ENCODE data around the gene REXO1.

Gene REXO1

DNA sequence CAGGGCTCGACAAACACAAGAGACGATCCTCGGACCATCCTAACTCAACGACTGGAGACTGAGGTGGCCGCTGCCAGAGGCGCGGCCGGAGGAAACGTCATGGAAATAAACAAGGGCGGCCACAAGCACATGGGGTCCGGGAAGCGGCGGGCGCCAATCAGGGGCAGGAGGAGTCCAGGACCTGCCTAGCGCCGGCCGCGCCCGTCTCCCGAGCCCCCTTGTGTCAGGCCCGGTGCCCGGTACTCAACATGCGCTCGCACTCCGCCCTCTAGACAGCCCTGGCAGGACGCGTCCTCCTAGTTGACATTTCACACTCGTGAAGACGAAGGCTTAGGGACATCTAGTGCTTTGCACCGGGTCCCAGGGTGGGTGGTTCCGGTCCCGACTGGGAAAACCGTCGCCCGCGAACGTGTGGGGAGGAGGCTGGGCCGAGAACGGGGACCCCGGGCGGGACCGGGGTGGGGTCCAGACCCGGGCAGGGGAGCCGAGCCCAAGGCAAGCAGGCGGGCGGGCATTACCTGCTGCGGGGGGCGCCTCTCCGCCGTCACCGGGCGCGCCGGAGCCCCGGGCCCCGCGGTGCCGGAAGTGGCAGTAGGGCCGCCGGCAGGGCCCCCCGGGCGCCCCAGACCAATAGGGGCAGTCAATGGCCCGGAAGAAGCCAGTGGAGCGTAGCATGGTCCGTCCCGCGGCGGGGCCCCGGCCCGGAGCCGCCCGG is 442 bp downstream of the REXO1 start:
- no peak for DNase-seq

DNA sequence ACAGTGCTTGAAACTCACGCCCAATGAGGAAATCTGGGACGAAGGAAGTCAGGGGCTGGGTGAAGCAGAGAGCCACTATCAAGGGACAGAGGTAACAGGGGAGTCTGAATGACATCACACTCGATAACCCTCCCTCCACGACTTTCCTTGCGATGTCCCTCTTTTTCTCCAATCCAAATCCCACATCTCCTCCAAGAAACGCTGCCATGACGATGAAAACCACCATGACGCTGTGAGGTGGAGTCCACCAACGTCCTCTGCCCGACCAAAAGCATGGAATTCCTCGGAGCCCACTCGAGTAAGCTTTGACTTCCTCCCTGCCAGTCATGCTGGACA is 967 bp downstream of the REXO1 start:
- DNase-seq = no peak

DNA sequence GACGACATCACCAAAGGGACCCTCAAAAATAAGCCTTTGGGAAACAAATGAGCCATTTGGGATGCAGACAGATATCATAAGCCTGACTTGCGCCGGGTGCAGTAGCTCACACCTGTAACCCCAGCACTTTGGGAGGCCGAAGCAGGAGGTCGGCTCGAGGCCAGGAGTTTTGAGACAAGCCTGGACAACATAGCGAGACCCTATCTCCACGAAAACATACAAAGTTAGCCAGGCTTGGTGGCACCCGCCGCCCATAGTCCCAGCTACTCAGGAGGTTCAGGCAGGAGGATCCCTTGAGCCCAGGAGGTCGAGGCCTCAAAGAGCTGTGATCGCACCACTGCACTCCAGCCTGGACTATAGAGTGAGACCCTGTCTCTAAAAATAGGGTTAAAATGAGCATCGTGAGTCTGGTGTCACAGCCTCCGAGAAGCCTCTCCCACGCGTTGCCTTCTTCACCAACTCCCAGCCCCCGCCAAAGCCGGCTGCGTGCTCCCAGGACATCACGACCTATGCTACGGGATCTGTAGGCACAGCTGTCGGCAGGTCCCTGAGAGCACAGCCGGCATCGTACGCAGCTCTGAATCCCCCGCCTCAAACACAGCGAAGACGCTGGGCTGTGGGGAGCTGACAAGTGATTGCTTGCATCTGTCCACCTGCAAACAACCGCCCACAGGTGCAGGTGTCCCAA is 1.6 kb downstream of the REXO1 start:
- DNase-seq = no peak

DNA sequence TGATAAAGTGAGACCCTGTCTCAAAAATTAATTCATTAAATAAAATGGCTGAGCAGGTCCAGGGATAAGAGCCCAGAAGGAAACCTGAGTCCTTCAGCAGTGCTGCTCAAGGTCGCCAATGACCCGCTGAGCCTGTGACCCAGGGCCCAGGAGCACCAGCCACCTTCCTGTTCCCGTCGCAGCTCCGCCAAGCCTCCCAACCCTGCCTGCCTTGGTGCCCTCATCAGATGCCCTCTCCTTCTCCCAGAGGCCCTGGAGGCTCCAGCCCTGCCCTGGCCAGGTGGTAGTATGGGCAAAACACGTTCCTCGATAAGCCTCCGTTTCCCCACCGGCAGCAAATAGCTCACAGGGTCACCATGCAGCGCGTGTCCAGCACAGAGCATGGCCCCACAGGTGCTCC is 2.6 kb downstream of the REXO1 start:
- no peak for DNase-seq

DNA sequence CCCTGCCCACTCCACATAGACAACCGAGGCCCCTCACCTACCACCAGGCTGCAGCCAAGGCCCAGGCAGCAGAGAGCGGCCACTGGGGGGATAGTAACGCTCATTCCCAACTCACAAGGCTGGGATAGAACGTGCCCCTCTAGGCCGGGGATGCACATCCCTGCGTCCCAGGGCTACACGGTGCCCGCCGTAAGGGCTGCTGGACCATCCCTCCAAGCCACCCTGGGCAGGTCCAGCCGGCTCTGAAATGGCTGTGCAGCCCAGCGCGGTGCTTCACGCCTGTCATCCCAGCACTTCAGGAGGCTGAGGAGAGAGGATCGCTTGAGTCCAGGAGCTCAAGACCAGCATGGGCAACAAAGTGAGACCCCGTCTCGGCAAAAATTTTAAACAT is 3.2 kb downstream of the REXO1 start:
- no peak for DNase-seq

DNA sequence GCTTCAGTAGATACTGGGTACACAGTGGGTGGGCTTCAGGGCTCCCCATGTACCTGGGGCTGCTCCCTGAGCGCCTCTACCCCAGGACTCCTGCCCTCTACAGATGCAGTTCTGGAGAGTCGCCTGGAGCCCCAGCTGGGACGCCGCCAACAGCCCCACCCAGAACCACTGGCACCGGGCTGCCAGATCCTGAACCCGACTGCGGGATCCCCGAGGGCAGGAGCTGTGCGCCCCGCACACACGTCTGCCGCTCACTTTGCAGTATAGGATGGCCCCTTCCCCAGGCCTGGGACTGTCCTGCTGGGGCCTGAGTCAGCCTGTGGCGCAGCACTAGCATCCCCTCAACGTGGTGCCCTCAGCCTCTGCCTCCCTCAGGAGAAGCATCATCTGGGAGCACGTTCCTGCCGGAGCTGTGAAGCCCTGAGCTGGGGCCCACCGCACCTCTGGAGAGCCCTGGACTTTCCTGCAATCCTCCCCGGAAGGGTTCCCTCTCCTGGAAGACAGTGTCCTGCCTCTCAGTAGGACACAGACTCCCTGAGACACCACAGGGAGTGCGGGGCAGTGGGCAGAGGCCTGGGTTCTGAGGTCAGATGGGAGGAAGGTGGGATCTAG is 3.7 kb downstream of the REXO1 start:
- DNase-seq = no peak

DNA sequence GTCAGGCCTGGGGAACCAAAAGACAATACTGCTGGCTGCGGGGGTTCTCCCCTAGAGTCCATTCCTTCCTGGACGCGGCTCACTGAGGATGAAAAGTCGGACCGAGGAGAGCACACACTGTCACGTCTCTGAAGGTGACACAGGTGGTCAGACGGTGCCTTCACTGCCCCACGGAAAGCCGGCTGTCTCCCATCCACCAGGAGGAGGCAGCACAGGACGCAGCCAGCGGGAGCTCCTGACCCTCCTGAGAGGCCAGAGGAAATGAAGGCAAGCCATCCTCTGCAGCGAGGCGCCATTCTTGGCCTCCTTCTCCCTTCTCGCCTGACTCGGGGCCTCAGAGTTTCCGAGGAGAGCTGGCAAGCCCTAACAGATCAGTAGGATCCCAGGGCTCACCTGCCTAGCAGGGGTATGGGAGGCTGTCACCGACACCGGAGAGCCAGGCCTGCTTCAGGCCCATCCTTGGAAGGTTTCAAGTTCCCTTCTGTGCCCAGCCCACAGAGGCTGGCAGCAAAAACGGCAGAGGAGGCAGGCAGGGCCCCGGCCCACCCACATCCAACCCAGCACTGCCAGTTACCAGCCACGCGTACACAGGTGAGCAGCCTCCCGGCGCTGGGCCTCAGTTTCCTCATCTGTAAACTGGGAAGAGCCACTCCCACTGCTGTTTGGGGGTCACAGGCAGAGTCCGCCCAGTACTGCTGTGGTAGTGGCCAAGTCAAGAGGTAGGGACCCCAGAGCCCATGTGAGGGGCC is 4.5 kb downstream of the REXO1 start:
- no peak for DNase-seq

DNA sequence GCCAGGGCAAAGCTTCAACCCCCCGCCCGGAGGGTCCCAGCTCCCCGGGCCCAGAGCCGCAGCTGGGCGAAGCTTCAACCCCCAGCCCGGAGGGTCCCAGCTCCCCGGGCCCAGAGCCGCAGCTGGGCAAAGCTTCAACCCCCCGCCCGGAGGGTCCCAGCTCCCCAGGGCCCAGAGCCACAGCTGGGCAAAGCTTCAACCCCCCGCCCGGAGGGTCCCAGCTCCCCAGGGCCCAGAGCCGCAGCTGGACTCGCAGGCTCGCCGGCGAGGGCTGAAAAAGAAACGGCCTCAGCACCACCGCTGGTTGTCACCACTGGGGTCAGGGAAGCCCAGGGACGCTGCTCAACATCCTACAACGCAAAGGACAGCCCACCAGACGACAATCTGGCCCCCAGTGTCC is 5.2 kb downstream of the REXO1 start:
- no peak for DNase-seq

DNA sequence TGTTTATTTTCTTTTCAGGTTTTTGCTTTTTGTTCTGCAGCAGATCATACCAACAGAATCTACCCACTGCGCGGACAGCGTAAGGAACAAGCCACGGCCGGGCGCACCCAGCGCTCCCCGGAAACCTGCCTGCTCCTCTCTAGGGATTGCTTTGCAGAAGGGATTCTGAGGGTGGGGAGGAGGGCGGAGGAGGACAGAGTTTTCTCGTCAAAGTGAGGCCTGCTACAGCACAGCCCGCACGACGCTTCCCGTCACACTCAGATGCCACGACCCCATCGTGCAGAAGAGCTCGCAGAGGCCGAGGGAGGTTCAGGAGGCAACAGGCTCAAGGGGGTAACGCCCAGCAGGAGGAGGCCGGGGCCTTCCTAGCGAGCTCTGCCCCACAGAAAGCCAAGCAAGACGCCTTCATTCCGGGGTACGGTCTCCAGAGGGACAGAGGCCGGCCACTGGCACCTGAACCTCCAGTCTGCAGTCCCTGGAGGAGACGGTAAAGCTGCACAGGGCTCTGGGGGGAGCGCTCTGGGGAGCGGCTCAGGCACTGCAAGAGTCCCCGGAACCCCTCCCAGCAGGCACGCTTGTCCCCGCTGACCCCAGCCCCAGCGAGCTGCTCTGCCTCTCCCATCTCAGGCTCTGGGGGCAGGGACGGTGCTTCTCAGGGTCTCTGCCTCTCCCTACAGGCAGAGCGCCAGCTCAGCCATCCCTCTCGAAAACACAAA is 6.9 kb downstream of the REXO1 start:
- no peak for DNase-seq

DNA sequence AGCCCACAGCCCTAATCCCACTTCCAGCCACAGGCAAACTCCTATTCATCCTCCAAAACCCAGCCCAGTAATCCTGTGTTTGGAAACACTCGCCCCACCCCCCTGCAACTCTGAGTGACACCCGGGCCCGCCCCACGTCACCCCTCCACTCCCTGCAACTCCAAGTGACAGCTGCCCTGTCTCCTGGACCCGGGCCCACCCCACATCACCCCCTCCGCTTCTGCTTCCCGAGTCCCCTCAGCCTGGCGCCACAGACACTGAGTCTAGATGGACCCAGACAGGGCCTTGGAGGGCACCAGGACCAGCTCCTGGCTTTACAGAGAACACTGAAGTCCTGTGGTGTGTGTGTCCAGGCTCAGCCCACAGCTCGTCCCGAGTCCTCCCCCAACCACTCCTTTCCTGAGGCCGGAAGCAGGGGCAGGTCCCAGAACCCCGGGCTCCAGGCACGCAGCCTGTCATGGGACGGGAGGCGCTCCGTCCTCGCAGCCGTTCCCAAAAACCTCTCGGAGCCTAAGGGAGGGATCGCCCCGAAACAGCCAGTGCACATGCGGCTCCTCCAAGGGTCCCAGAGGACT is 7.7 kb downstream of the REXO1 start:
- DNase-seq = no peak

DNA sequence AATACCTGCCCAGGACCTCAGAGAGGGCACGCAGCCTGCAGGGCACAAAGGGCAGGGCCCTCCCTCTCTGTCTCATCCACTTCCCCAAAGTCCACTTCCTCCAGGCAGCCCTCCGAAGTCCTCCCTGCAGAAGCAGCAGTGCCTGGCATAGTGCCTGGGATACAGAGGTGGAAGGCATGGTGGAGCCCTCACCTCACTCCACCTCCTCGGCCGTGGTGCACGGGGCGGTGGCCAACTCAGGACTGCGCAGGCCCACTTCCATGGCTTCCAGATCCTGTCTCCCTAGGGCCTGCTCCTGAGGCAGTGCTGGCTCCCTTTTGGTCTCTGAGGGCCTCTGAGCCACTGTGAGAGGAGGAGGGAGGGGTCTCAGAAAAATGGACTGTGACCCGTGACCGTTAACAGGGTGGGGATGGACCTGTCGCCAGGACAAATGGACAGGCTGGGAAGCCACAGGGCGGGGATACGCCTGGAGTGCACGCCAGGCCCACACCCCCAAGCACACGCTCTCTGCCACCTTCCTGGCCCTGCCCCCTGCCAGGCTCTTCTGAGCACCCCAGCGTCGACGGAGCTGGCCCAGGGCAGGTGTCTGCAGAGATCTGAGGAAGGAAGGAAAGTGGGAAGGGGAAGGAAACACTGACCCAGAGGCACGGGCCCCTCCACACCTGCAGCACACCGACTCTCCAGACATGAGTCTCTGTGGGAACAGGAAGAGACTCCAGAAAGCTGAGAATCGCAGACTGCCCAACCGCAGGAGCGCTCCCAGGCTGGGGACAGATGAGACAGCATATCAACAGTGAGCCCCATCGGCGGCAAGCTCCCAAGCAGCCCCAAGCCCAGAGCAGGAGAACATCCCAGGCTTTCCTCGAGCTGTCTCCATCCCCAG is 8.4 kb downstream of the REXO1 start:
- DNase-seq = no peak

DNA sequence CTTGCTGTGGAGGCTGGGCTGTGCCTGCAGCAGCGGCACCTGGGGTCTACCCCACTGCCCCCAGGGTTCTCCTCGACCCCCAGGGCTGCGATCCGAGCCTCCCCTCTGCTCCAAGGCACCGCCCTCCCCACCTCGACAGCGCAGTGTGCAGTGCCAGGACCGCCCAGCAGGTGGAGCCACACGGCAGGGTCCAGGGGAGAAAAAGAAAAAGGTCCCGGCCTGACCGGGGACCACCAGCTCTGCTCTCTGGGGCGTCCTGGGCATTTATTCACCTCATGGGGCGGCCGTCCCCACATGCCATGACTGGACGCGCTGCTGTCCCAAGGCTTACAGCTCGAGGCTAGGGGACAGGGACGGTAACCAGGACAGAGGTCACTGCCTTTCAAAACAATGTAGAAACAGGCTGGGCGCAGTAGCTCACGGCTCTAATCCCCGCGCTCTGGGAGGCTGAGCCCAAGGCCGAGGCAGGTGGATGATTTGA is 10.6 kb downstream of the REXO1 start:
- no peak for DNase-seq

DNA sequence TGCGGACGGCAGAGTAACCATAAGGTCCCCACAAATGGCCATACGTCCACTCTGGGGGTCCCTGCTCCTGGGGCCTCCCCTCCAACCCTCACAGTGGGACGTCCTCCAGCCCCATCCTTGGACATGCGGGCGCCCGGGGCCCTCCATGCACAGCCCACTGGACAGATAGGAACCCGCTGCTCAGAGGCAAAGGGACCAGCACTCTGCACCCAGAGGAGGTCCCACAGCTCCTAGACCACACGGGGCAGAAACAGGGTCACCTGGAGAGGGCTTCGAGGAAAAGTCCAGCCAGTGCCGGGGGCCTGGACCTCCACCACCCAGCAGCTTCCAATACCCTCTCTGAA is 11.1 kb downstream of the REXO1 start:
- no peak for DNase-seq

DNA sequence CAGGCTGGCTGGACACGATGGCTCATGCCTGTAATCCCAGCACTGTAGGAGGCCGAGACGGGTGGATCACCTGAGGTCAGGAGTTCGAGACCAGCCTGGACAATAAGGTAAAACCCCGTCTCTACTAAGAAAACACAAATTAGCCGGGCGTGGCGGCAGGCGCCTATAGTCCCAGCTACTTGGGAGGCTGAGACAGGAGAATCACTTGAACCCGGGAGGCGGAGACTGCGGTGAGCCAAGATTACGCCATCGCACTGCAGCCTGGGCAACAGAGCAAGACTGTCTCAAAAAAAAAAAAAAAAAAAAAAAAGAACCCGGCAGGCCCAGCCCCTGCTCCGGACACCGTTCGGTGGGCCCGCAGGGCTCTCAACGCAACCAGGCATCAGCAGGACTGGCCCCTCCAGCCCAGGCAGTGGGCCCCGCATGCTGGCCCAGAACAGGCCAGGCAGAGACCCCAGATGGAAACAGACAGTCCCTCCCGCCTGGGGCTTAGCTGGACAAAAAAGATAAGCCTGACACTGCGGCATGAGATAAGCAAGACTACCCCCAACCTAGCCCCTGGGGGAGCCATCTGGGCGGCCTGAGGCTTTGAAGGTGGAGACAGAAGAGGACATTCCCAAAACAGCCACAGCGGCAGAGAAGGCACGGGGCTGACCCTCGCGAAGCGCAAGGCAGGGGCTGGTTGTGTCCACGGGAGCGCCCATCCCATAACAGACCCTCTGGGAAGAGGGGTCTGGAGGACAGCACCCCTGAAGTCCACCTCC is 11.6 kb downstream of the REXO1 start:
- no peak for DNase-seq

DNA sequence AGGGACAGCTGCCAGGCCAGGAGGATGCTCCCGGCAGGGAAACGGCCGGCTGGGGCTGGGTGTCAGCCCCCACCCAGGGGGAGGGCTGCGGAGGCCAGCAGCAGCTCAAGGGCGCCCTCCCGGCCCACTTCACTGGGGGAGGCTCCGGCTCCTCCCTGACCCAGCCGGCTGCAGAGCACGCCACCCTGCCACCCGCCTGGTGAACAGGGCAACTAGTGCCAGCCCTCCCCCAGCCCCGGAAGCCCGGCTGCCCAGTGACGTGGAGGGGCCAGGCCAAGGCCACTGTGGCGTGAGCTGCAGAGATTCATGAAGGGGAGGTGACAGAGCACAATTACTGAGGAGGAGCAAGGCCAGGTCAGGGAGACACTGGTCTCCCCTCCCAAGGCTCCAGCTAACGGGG is 14.7 kb downstream of the REXO1 start:
- DNase-seq = no peak

DNA sequence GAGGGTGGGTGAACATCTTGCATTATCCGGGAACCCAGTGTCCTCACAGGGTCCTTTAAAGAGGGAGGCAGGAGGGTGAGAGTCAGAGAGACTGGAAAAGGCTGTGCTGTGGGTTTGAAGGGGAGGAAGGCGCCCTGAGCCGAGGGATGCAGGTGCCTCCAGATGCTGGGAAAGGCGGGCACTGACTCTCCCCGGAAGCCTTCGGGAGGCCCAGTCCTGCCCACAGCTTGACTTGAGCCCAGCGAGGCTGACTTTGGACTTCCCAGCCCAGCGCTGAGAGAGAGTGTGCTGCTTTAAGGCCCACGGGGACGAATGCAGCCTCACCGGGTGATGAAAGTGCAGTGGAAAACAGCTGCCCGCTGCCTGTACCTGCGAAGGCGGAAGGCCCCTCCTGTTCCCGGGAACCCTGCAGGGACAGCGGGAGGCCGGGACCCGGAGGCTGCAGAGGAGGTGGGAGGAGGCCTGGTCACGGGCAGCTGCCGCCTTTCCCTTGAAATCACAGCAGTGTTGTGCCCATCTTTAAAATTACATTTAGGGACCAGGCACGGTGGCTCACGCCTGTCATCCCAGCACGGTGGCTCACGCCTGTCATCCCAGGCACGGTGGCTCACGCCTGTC is 16.1 kb downstream of the REXO1 start:
- DNase-seq = no peak

DNA sequence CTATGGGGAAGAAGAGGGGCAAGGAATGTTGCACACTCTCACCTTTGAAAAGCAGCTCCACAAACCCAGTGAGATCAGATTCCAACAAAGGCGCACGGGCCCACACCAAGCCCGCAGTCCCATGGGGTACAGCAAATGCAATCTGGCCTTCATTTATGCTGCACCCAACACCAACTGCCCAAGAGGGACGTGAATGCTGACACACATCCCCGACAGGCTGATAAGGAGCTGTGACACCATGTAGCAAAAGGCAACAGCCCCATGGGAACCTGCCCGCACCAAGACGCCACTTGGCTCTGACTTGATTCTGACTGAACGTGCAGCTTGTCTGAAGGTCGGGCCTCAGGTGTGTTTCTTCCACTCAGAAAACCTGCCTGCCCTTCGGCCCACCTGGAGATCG is 17.3 kb downstream of the REXO1 start:
- DNase-seq = no peak

DNA sequence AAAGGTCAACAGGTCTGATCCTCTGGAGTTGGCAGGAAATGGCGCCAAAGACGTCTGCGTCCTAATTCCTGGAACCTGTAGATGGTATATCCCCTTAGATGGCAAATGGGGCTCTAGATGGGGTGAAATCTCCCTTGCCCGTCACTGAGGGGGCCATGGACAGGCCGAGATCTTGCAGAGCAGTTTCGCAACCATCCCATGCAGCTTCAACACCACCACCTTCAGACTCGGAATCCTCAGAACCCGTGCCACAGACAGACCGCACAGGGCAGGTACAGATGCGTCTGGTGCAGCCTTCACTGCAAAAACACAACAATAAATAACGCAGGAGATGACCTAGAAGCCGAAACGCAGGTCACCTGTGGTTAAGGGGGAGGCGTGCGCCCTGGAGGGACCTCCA is 17.7 kb downstream of the REXO1 start:
- no peak for DNase-seq

DNA sequence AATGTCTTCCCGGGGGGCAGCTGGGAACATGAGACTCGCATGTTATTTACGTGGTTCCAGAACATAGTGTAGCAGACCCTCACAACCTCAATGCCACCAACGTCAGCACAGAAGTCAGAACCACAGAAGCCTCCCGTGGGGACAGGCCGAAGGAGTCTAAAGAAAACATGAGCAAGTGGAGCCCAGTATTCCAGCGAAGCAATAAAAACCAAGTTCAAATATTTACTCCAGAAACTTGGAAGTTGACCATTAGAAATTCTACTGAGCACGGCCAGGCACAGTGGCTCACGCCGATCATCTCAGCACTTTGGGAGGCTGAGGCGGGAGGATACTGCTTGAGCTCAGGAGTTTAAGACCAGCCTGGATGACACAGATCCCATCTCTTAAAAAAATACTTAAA is 18.3 kb downstream of the REXO1 start:
- DNase-seq = no peak

Measured in NCI-H2029 (cell line).